Measurements from ENCODE around the gene PI4KB. TPM values are rescaled to one million over a fixed set of nuclear protein-coding genes. Genes with fewer than 3 reads are reported as not detected.

Gene PI4KB
- total and polyA plus RNA-seq, 9 of the 15 experiments (the other 6 are each of a cell fraction or from before 2014, with no cell fraction given), result 3.1 to 65.4 (median 45.1) TPM

DNA sequence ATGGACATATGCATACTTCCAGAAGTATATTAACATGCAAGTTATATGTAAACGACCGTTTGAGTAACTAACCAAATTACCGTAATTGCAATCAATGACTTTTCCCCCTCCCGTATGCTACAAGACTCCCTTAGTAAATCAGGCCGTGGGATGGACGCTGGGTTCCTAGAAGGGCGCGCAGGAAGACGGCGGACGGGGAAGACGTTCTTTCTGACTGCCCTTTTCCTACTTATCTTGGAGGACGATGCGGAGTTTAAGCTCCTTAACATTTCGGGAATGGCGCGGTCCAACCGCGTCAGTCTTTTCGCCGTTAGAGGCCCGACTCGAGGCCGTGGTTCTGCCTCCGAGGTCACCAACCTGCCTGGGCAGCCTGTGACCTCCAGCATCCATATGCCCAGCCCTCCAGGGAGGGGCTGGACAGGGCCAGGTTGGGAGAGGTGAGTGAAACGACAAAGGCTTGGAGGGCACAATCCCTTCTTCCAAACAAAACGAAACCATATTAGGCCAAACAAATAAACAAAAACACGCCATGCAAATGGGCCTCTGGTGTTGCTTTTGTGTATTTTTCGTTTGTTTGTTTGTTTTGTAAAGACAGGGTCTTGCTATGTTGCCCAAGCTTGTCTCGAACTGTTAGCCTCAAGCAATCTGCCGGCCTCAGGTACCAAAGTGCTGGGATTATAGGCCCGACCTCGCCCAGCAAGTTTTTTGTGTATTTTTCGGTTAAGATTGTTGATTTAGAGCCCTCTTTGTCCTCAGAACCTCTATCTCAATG, 873 bp upstream of the PI4KB start (continued):
- TF ChIP-seq, protein P1, sequence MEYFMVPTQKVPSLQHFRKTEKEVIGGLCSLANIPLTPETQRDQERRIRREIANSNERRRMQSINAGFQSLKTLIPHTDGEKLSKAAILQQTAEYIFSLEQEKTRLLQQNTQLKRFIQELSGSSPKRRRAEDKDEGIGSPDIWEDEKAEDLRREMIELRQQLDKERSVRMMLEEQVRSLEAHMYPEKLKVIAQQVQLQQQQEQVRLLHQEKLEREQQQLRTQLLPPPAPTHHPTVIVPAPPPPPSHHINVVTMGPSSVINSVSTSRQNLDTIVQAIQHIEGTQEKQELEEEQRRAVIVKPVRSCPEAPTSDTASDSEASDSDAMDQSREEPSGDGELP (CRISPR knock-in tag; IDR thresholded peaks at IDR 0.05; ENCODE audit: borderline replicate concordance), result peak; percentile 35; the same call in 1 of the 2 replicates
- TF ChIP-seq, protein P2, sequence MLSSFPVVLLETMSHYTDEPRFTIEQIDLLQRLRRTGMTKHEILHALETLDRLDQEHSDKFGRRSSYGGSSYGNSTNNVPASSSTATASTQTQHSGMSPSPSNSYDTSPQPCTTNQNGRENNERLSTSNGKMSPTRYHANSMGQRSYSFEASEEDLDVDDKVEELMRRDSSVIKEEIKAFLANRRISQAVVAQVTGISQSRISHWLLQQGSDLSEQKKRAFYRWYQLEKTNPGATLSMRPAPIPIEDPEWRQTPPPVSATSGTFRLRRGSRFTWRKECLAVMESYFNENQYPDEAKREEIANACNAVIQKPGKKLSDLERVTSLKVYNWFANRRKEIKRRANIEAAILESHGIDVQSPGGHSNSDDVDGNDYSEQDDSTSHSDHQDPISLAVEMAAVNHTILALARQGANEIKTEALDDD (IDR thresholded peaks at IDR 0.05), result 0 out of 2 replicates have a peak, but pooled peaks have one; percentile 11
- TF ChIP-seq SAFB2 (IDR thresholded peaks at IDR 0.05; ENCODE audit: borderline replicate concordance, low read depth, low read length, severe bottlenecking), result no peak
- no peak for TF ChIP-seq TAF15 (IDR thresholded peaks at IDR 0.05; ENCODE audit: low read depth, low read length)
- peak; percentile 57 for TF ChIP-seq ZBTB1 (CRISPR knock-in tag; IDR thresholded peaks at IDR 0.05; ENCODE audit: borderline replicate concordance, low read depth)
- TF ChIP-seq, protein P3, sequence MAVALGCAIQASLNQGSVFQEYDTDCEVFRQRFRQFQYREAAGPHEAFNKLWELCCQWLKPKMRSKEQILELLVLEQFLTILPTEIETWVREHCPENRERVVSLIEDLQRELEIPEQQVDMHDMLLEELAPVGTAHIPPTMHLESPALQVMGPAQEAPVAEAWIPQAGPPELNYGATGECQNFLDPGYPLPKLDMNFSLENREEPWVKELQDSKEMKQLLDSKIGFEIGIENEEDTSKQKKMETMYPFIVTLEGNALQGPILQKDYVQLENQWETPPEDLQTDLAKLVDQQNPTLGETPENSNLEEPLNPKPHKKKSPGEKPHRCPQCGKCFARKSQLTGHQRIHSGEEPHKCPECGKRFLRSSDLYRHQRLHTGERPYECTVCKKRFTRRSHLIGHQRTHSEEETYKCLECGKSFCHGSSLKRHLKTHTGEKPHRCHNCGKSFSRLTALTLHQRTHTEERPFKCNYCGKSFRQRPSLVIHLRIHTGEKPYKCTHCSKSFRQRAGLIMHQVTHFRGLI (CRISPR knock-in tag; IDR thresholded peaks at IDR 0.05), result no peak
- TF ChIP-seq, protein P4, sequence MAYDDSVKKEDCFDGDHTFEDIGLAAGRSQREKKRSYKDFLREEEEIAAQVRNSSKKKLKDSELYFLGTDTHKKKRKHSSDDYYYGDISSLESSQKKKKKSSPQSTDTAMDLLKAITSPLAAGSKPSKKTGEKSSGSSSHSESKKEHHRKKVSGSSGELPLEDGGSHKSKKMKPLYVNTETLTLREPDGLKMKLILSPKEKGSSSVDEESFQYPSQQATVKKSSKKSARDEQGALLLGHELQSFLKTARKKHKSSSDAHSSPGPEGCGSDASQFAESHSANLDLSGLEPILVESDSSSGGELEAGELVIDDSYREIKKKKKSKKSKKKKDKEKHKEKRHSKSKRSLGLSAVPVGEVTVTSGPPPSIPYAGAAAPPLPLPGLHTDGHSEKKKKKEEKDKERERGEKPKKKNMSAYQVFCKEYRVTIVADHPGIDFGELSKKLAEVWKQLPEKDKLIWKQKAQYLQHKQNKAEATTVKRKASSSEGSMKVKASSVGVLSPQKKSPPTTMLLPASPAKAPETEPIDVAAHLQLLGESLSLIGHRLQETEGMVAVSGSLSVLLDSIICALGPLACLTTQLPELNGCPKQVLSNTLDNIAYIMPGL (CRISPR knock-in tag; IDR thresholded peaks at IDR 0.05), result no peak
- TF ChIP-seq, protein P5, sequence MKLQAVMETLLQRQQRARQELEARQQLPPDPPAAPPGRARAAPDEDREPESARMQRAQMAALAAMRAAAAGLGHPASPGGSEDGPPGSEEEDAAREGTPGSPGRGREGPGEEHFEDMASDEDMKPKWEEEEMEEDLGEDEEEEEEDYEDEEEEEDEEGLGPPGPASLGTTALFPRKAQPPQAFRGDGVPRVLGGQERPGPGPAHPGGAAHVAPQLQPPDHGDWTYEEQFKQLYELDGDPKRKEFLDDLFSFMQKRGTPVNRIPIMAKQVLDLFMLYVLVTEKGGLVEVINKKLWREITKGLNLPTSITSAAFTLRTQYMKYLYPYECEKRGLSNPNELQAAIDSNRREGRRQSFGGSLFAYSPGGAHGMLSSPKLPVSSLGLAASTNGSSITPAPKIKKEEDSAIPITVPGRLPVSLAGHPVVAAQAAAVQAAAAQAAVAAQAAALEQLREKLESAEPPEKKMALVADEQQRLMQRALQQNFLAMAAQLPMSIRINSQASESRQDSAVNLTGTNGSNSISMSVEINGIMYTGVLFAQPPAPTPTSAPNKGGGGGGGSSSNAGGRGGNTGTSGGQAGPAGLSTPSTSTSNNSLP (IDR thresholded peaks at IDR 0.05; ENCODE audit: borderline replicate concordance, low read depth, low read length), result no peak
- TF ChIP-seq ERF (CRISPR knock-in tag; IDR thresholded peaks at IDR 0.05), result no peak
- peak; percentile 75 for TF ChIP-seq ZFX (CRISPR knock-in tag; IDR thresholded peaks at IDR 0.05)
- 0 out of 2 replicates have a peak, but pooled peaks have one; percentile 49 for TF ChIP-seq GABPB1 (CRISPR knock-in tag; IDR thresholded peaks at IDR 0.05)
- TF ChIP-seq FOXP1 (CRISPR knock-in tag; IDR thresholded peaks at IDR 0.05), result no peak
- TF ChIP-seq, protein P6, sequence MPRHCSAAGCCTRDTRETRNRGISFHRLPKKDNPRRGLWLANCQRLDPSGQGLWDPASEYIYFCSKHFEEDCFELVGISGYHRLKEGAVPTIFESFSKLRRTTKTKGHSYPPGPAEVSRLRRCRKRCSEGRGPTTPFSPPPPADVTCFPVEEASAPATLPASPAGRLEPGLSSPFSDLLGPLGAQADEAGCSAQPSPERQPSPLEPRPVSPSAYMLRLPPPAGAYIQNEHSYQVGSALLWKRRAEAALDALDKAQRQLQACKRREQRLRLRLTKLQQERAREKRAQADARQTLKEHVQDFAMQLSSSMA (CRISPR knock-in tag; IDR thresholded peaks at IDR 0.05), result no peak
- TF ChIP-seq KAT8 (IDR thresholded peaks at IDR 0.05; ENCODE audit: low read depth), result no peak
- TF ChIP-seq, protein P7, sequence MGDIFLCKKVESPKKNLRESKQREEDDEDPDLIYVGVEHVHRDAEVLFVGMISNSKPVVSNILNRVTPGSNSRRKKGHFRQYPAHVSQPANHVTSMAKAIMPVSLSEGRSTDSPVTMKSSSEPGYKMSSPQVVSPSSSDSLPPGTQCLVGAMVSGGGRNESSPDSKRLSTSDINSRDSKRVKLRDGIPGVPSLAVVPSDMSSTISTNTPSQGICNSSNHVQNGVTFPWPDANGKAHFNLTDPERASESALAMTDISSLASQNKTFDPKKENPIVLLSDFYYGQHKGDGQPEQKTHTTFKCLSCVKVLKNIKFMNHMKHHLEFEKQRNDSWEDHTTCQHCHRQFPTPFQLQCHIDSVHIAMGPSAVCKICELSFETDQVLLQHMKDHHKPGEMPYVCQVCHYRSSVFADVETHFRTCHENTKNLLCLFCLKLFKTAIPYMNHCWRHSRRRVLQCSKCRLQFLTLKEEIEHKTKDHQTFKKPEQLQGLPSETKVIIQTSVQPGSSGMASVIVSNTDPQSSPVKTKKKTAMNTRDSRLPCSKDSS (IDR thresholded peaks at IDR 0.05; ENCODE audit: low read depth, partially characterized antibody), result no peak
- TF ChIP-seq SMAD4 (CRISPR knock-in tag; conservative IDR thresholded peaks at IDR 0.05), result 0 out of 2 replicates have a peak, but pooled peaks have one; percentile 49
